Stimulated activated CD4-positive, alpha-beta T cell treated with anti-CD3 and anti-CD28 coated beads, Interleukin-15, amount 100 ng/mL, for 24 hours (primary cell): ENCODE data around the gene SDK1.

ENCODE experiments used
- DNase-seq: peaks from one replicate; pipeline ENCODE4 v3.0.0-alpha.2; 2020

The SDK1 gene

DNA sequence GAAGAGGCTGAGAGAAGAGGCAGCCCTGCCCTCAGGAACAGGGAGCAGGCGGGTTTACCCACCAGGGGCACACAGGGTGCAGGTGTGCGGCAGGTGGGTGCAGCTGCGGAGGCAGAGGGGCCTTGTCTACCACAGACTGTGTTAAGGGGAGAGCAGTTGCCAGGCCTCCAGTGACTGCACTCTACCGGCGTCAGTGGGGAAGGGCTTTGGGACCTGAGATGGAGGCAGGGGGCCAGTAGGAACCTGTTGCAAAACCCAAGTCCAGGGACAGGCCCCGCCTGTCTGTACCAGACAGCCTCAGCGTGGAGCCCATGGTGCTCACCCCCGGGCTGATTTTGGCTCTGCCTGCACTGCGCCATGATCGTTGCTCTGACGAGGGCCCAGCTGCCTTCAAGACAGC, 873.4 kb downstream of the SDK1 start:
- no peak for DNase-seq

DNA sequence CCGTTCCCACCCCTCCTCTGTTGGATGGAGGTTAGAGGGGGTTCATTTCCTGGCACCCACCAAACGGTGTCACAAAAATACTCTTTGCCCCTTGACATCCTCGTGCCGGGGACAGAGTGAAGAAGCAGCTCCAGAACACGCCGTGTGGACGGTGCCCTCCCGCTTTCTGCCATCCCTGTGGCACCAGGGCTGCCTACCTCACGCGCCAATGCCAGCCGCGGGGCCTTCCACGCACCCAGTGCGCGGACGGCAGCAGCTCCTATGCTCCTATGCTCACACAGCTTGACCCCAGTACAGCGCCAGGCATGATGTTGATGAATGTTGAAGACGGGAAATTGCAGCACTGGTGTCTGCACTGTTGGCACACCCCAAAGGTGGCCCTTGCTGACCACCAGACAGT, 873.8 kb downstream of the SDK1 start:
- DNase-seq: no peak

DNA sequence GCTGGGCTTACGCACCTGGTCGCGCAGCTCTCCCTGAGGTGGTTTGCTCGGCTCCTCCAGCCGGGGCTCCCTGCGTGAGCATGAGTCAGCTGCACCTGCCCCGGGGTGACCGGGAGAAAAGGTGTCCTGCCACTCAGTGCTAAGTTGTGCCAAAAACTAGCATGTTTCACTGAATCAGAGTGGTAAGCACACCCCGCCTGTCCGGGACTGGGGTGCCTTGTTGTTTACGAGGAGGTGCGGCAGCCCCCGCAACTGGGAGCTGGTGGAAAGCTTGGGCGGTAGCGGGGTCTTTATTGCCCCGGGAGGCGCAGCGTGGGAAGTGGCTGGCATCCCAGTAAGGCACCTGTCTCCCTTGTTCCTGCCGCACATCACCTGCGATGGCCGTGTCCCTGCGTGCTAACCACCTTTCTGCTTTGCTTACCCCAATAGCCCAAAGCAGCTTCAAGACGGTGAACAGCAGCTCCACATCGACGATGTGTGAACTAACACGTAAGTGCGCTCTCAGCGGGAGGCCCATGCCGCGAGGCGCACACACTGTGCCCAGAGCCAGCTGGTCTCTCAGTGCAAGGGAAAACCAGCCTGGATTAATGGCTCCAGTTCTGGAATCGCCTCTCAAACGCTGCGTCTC, 874.4 kb downstream of the SDK1 start:
- DNase-seq: no peak

DNA sequence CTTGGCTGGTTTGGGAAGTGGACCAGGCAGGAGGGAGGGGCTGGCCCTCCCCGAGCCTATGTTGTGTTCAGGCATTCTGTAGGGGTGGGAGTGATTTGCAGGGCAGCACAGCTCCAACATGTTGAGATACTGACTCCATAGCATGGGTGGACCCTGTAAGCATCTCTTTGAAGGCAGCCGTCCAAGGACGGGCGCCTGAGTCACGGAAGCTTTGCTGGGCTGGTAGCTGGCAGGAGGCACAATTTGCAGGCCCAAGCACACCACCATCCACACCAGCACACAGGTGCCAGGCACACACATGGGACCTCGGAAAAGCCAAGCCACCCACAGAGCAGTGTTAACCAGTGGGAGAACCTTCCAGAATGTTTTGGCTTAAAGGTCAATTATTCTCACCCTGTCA, 875.9 kb downstream of the SDK1 start:
- no peak for DNase-seq

DNA sequence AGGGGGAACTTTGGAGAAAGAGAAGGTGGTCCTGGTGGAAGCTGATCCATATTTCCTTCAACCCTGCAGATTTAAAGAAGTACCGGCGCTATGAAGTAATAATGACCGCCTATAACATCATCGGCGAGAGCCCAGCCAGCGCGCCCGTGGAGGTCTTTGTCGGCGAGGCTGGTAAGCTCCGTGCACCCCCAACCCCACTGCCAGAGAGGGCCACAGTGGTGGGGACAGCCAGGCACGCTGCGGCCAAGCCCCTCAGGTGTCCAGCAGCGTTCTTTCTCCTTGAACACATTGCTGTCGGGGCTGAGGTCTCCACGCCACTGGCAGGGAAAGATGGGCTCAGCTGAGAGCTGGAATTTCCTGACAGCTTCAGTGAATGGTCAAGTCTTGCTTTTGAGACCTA, 877.4 kb downstream of the SDK1 start:
- no peak for DNase-seq

DNA sequence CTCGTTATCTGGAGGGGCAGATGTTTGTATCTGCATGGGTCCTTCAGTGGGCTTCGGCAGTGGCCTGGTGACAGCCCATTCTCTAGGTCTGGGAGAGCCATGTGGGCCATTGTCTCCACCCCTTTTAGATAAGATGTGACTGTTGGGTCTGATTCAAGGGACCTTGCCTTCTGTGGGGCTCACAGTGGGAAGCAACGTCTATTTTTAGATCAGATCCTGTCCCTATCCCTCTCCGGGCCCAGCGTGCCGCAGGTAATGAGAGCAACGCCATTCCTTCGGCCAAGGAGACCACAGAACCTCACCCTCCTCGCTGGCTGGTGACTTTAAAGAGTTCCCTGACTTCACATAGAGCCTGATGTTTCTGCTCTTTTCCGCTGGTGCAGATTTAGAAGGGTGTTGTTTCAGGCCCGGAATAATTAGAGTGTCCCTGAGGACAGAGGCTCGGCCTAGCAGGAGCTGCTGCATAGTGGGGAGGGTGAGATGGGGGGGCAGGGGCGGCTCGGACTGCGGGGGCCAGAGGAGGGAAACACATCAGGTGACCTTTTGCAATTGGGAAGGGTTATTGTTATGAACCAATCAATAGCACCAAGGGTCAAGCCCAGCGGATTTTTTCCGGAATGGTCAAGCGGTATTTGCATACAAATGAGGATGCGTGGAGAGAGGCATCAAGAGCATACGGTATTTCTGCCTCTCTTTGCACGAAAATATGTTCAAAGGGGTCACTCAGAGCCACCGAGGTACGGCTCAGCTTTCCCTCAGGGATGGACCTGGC, 878.0 kb downstream of the SDK1 start:
- no peak for DNase-seq

DNA sequence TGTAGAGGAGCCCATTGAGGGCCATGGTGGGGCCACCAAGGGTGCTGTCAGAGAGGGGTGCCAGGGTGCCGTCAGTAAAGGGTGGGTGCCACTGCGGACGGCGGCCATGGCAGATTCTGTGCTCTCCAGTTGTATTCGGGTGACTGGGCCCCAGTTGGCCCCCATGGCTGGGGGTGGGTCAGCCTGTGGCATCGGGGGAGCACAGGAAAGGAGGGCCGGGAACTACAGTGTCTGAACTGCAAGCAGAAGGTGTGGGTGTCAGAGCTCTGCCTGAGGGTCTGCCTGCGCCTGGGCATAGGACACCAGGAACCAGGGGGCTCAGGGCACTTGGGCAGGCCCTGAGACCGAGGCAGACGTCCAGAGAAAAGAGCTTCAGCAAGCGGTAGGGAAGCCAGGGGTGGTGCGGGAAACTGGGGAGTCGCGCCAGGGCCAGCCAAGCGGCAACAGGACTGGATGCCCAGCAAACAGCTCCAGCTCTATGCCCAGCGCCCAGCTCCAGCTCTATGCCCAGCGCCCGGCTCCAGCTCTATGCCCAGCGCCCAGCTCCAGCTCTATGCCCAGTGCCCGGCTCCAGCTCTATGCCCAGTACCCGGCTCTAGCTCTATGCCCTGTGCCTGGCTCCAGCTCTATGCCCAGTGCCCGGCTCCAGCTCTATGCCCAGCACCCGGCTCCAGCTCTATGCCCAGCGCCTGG, 878.8 kb downstream of the SDK1 start:
- DNase-seq: no peak

DNA sequence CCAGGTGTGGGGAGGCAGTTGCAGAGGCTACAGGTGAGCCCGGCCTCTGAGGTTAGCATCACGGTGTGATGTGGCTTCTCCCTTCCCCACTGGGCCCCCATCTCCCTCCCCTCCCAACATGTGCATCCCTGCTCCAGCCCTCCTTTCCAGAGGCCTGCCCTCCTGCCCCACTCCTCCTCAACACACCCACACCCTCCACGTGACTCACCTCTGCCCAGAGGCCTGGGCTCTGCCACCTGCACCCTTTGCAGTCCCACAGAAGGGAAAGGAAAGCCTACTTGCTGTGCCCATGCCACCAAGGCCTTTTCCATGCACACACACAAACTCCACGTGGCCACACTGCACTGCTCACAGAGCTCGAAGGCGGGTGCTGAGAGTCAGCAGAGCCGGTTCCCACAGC, 880.4 kb downstream of the SDK1 start:
- DNase-seq: no peak

DNA sequence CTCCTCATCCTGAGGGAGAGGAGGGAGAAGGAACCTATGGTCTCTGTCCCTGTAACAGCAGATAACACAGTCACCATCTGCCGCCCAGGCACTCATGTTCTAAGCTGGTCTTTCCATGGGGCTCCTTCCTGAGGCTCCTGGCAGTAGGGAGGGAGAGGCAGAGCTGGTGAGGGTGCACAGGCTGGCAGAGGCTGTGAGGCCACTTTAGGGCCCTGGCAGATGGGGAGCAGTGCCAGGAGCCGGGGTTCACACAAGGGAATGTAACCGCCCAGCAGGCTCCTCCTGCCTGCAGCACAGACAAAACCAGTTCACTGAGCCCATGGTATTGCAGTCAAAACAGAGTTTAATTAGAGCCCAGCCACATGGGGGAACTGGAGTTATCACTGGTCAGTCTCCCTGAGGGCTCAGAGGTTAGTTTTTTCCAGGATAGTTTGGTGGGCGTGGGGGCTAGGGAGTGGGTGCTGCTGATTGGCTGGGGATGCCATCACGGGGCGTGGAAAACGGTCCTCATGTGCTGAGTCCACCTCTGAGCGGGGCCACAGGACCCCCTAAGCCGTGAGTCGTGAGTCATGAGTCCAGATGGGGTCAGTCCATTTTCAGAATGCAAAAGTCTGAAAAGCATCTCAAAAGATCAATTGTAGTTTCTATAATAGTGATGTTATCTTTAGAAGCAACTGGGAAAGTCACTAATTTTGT, 881.7 kb downstream of the SDK1 start:
- DNase-seq: no peak

DNA sequence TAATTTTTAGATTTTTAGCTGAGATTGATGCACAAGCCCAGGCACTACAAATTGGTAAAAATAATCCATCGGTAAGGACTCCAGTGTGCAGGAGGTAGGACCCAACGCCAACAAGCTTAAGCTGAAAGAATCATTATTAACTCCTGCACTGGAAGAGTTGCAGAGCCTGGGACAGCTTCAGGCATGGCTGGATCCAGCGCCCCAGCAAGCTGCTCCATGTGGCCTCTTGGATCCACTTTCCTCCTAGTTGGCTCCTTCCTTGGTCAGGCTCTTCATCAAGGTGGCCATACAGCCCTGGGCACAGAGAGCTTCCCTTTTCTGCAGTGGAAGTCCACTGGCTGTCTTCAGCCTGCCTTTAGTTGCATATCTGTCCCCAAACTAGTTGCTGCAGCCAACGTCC, 883.6 kb downstream of the SDK1 start:
- no peak for DNase-seq

DNA sequence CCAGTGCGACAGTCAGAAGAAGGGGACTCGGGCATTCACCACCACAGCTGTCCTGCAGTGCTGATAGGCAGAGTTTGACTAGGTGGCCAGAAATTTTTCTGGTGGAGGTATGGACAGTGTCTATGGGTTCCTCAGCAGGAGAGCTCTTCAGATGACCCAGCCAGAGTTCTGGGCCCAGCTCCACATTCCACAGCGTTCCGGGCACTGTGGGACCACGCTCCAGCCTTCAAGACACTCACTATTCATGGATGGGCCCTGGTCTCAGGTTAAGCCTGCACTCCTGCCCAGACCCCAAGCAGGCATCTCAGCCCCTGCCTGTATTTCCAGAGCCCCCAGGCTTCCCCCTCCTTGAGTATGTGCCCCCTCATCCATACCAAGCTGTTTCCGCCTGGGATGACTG, 884.1 kb downstream of the SDK1 start:
- no peak for DNase-seq

DNA sequence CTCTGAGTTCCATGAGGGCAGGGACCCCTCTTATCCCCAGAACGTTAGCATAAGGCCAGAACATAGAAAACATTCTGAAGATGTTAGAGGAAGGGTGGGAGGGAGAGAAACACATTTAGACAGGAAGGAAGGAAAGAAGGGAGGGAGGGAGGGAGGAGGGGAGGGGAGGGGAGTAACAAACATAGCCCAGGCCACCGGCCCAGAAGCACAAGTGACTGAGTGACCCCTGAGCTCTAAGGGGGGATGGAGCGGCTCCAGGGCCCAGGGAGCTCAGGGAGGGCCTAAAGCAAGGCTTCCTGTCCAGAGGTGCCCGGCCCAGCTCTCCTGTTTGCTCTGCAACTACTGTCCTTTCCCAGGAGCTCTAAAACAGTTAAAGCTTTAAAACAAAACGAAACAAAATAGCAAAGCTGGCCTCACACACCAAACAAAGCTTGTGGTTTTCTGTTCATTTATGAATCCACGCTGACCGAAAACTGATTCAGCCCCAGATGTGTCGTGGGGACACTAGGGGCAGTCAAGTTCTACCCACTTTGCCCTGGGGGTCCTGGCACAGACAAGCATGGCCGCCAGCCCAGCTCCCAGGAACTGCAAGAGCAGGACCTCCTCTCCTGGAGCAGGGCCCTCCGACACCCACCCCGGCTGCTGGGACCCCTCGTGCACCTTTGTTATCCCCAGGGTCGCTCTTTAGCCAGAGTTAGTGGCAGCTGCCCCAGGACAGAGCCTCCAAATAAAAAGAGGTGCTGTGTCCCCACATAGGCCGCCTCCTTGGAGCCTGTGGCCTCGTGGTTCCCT, 884.9 kb downstream of the SDK1 start:
- no peak for DNase-seq

DNA sequence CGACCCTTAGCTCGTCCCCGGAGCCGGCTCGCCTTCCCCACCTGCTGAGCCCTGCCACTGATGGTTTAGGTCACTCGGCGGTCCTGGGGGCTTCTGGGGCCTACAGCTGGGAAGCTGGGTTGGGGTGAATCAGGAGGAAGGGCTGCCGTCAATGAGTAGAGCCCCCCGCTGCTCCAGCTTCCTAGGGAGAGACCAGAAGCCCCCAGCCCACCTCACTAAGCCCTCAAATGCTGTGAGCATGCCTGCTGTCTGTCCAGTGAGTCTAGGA, 885.4 kb downstream of the SDK1 start:
- no peak for DNase-seq

DNA sequence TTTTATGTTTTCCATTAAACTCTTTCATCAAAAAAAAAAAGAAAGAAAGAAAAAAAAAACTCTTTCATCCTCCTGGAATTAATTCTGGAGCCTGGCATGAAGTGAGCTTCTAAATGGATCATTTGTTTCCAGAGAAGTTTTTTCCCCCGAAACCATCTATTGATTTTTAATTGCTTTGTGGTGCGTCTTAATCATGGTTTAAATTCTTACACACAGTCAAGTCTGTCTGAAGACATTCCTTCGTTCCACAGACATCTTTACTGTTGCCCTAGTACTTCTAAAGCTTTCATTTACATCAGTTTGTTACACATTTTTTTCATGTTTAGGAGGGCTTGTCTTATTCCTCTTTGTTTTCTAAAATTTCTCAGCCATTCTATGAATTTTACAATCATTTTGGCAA, 887.6 kb downstream of the SDK1 start:
- DNase-seq: no peak

DNA sequence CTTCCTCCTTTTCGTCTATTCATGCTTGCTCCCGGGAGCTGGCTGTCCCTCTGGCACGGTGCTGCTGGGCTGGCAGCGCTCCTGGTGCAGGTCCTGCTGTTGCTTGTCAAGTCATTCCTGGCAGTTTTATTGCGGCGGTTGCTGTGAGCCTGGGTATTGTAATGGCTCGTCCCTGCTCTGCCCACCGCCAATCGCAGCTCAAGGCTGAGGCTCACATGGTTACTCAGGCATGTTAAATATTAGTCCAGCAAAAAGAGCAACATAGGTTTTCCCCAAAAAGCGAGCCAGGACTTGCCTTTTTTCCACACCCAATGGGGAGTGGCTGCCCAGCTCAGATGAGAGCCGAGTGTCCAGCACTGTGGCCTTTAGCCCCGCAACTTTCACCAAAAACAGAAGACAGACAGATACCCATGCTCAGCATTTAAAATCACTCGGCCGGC, 888.1 kb downstream of the SDK1 start:
- DNase-seq: no peak

DNA sequence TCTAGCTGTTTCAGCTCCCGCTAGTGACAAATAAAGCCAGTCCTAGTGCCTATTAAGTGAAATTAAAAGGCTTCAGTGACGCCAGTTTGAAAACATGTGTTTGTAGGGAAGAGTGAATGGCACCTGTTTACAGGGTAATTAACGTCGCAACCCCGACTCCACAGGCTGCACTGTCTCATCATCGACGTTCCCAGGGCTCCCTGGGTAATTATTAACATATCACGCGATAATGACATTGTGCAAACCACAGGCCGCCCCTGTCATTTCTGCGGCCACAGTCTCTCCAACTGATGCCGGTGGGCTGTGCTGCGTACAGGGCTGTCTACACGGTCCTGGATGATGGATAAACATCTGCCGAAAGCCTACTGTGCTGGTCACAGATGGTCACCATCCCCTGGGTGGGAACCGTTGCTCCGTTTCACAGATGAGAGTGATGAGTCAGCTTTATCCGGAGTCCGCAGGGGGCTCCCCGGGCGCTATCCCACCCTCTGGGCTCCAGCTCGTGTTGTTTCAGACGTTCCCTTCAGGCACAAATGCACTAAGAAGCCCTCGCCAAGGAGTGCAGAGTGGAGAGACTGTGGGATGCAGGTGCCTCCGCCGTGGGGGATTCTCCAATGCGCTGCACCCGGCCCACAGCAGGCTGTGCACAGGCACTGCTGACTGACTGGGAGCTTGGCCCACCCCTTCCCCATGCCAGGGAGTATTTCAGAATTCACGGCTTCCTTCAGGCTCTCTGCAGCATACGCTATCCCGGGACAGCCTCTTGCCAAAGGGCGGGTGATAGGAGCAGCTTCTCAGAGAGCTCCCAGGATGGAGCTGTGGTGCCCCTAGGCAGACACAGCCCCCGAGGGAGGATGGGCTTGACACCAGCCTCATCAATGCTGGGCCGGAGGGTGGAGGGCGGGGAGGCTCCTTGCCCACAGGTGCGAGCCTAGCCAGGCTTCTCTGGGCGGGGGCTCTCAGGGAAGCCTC, 889.2 kb downstream of the SDK1 start:
- no peak for DNase-seq

DNA sequence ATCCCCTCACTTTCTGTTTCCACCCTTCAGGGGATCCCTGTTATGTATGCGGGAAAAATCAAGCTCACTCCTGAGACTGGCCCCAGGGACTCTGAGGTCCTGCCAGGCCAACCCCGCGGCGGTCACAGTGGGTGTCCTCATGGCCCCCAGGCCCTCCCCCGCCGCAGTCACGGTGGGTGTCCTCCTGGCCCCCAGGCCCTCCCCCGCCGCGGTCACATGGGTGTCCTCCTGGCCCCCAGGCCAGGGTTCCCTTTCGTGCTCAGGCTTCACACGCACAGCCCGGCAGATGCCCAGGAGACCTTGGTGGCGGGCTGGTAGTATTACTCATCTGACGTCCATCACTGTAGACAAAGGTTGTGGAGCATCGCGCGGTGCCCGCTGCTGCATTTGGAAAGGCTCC, 890.0 kb downstream of the SDK1 start:
- DNase-seq: no peak

DNA sequence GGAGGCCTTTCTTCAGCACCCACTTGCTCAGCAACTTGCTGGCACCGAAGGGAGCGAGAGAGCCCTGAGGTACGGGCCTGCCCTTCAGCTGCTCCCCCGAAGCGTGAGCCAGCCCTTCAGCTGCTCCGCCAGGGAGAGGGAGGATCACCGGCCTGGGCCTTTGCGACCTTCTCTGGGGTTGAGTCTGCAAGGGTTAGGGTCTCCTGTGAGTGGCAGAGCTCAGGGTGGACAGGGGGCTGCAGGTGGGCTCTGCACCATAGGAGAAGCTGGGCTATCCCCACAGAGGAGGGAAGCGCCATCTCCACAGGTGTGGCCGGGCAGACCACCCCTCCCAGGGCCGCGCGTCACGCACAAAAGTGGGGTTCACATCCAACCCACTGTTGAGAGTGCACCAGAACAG, 890.5 kb downstream of the SDK1 start:
- no peak for DNase-seq

DNA sequence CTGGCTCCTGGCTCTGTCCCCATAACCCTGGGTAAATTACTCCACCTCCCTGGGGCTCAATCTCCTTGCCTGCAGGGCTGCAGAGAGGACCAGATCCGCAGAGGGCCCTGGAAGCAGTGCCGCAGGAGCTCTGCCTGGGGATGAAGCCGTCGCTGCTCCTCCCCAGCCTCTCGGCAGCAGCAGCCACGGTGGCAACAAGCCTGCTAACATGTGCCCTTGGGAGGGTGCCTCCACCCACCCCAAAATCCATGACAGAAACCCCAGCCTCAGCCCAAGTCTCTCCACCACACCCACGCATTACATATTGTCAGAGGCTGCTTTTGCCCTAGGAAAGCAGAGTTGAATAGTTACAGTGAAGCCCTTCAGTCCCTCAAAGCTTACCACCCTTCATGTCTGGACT, 894.6 kb downstream of the SDK1 start:
- DNase-seq: no peak

DNA sequence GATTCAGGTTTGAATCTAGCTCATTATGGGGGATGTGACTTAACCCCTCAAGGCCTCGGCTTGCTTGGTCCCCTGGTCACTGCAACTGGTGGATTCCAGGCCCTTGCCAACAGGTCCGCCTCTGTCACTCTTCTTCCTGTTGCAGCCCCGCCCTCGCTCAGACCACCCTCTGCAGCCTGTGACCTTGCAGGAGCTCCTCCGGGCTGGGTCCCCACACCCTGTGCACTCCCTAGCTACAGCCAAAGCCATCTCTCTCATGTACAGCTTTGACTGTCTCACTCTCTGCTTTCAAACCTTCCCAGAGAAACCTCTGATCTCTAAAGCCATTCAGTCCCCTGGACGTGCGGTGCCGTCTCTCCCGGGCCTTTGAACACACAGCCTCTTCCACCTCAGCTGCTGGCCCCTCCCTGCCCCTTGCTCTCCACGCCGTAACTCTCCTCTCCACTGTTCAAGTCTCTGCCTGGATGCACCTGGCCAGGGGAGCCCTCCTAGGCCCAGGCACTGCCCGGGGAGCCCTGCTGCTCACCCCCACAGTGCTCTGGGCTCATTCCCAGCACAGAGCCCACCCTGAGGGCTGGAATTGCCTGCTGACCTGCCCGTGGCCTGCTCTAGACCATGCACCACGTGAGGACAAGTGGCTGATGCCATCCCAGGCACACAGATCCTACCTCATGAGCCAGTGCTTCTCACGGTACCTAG, 895.2 kb downstream of the SDK1 start:
- no peak for DNase-seq

DNA sequence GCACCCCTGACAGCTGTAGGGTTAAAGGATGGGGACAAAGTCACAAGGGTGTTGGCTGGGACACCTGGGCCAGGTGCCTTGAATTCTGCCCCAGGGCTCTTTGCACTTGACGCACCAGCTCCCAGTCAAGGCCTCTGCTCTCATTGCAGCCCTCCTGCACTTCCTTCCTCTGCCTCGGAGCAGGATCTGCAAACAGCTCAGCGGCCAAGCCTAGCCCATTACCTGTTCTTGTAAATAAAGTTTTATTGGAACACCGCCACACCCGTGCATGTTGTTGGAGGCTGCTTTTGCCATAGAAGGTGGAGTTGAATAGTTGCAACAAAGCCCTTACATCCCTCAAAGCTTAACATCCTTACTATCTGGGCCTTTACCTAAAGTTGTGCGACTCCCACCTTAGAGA, 897.2 kb downstream of the SDK1 start:
- DNase-seq: no peak
